ENCODE measurements around the gene ICAM2. TPM values are rescaled to one million over a fixed set of nuclear protein-coding genes. Genes with fewer than 3 reads are reported as not detected.
A peak's percentile ranks its signal among the peaks of the same experiment; 100 is the strongest.

ICAM2 gene
- total RNA-seq, 4 donors from 2014 or later = 20.3 to 41.8 (median 30.6) TPM

DNA sequence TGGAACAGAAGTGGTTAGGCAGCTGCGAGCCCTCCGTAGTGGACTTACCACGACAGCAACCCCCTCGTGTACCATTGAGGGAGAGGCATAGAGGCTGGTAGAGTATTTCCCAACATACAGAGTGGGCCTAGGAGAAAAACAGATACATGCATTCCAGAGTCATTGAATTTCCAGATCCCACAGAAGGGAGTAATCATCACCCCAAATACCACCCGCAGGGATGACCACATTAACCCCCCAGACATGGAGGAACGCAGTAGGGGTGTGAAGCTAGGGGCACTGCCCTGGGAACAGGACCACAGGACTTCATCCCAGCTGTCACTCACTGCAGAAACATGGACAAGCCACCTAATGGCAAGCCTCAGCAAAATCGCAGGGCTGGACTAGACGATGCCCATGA lies 44.7 kb upstream of the ICAM2 start:
- Histone ChIP-seq H3K27me3 (no peaks in the 10 kb centered on the region), H3K4me1 (peaks cover 9 to 14% of the 10 kb centered on the region in 2 donors), H3K9me3 (no peaks in the 10 kb centered on the region), H3K4me3 (replicated peaks in 1 of 3) (no peak overlapping the region), H3K27ac (no peak overlapping the region), H3K36me3 (peaks cover 6 to 9% of the 10 kb centered on the region in 2 donors)
- TF ChIP-seq POLR2A (IDR thresholded peaks at IDR 0.05) = no peak
- TF ChIP-seq, protein P1, sequence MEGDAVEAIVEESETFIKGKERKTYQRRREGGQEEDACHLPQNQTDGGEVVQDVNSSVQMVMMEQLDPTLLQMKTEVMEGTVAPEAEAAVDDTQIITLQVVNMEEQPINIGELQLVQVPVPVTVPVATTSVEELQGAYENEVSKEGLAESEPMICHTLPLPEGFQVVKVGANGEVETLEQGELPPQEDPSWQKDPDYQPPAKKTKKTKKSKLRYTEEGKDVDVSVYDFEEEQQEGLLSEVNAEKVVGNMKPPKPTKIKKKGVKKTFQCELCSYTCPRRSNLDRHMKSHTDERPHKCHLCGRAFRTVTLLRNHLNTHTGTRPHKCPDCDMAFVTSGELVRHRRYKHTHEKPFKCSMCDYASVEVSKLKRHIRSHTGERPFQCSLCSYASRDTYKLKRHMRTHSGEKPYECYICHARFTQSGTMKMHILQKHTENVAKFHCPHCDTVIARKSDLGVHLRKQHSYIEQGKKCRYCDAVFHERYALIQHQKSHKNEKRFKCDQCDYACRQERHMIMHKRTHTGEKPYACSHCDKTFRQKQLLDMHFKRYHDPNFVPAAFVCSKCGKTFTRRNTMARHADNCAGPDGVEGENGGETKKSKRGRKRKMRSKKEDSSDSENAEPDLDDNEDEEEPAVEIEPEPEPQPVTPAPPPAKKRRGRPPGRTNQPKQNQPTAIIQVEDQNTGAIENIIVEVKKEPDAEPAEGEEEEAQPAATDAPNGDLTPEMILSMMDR (IDR thresholded peaks at IDR 0.05) = no peak
- 92 to 93% methylated on average over 7 to 8 of the region's 8 CpGs for WGBS, 2 donors
- no peak for DNase-seq
- intact Hi-C loops (cut with DNase I) = no loop called here

DNA sequence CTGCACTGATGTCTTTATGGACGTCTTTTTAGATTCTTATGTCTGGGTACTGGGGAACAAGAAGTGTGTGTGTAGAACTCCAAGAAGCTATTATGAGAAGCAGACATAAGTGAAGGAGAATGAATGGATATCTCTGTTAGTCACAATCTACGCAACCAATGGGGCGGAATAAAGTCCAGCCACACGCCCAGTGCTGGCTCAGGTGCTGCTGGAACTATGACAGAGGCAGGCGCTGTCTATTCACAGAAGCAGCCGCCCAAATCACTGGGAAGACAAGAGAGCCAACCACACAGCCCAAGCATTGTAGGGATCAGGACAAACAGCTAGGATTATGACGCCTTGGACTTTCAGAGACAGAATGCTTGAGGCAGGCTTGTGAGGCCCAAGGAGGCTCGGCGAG lies 43.9 kb upstream of the ICAM2 start:
- H3K4me1 ChIP-seq = peaks cover 9 to 14% of the 10 kb centered on the region in 2 donors
- intact Hi-C loops (cut with DNase I) = no loop called here
- no peaks in the 10 kb centered on the region for H3K27me3 ChIP-seq
- DNase-seq = peak; percentile 65 to 81
- H3K4me3 ChIP-seq (replicated peaks in 1 of 3) = no peak overlapping the region
- 66 to 71% methylated on average over 9 of the region's 9 CpGs for WGBS, 2 donors
- H3K9me3 ChIP-seq = no peaks in the 10 kb centered on the region
- TF ChIP-seq, protein P1 (IDR thresholded peaks at IDR 0.05) = no peak
- peak in 1 of 2 donors; percentile 1 for TF ChIP-seq POLR2A (IDR thresholded peaks at IDR 0.05)
- H3K36me3 ChIP-seq = peaks cover 3 to 11% of the 10 kb centered on the region in 2 donors
- H3K27ac ChIP-seq = peak overlapping the region; percentile 59 to 67 (median 67)

- Histone ChIP-seq H3K36me3 (peaks cover 3 to 11% of the 10 kb centered on the region in 2 donors), H3K9me3 (no peaks in the 10 kb centered on the region), H3K27ac (peak overlapping the region; percentile 59 to 67 (median 67)), H3K4me1 (peaks cover 9 to 14% of the 10 kb centered on the region in 2 donors), H3K27me3 (no peaks in the 10 kb centered on the region), H3K4me3 (replicated peaks in 1 of 3) (no peak overlapping the region)
- peak in 1 of 2 donors; percentile 40 for TF ChIP-seq POLR2A (IDR thresholded peaks at IDR 0.05)
- TF ChIP-seq, protein P1 (IDR thresholded peaks at IDR 0.05) = peak; percentile 54 to 91 (median 81)
- 30 to 31% methylated on average over 15 to 16 of the region's 16 CpGs for WGBS, 2 donors
- peak; percentile 90 to 91 for DNase-seq
- intact Hi-C loops (cut with DNase I) = loop anchor here (2.0 kb wide), 1 partner anchor 67 kb away; the partner anchor contains the start of gene ERN1
Measured at GRCh38 chr17:64063766-64064224, 43.4 kb upstream of the ICAM2 start.

DNA sequence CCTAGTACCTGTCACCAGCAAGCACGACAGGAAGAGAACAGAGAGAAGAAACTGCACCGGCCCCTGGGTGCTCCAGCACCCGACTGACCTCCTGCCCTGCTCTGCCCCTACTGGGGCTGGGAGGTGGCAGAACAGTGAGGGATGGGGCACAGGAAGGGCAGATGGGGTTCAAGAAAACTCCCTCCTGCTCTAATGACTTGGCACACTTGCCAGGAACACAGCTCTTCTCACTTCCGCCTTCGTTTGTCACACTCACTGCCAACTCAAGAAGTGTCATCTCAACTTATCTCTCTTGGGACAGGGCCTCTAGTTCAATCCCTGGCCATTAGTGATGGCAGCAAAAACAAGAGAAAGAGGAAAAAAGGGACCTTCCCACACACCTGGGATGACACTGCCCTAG lies 42.7 kb upstream of the ICAM2 start:
- Histone ChIP-seq H3K36me3 (peaks cover 3 to 11% of the 10 kb centered on the region in 2 donors), H3K4me3 (replicated peaks in 1 of 3) (no peak overlapping the region), H3K4me1 (peaks cover 9 to 14% of the 10 kb centered on the region in 2 donors), H3K27ac (peak overlapping the region in 2 of 3 donors; percentile 59 to 67), H3K9me3 (no peaks in the 10 kb centered on the region), H3K27me3 (no peaks in the 10 kb centered on the region)
- no peak for DNase-seq
- TF ChIP-seq, protein P1 (IDR thresholded peaks at IDR 0.05) = no peak
- TF ChIP-seq POLR2A (IDR thresholded peaks at IDR 0.05) = no peak
- WGBS, 2 donors = 77 to 83% methylated on average over 5 of the region's 5 CpGs
- intact Hi-C loops (cut with DNase I) = loop anchor here (2.0 kb wide), 1 partner anchor 68 kb away; the partner anchor contains the start of gene ERN1

DNA sequence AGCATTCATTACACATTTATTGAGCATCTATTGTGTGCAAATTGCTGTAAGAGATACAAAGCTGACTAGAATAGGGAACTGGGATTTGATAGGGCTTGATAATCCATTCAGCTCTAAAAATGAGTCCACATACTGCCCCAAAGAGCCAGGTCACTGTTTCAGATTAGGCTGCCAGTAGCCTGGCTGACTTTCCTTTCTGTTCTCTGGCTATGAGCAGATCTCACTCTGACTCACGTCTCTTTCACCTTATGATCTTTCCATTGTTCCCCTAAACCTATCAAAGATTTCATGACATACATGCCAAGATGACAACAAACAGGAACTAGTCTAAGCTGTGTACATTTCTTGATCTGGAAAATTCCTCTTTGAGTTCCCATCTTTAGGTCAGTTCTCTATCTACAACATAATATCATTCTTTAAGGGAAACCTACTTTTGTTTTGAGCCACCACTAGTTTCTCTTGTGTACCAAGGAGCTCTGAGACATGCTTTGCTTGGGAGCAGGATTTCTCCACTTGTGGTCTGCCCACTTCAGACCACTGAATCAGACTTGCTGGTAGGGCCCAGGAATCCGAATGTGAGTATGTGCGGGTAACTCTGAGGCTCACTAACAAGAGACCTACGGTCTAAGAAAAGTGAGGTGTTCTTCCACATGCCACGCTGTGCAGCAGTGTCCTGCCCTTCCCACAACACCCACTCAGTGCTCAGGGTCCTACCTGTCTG lies 40.9 kb upstream of the ICAM2 start:
- Histone ChIP-seq H3K36me3 (peaks cover 7 to 11% of the 10 kb centered on the region in 2 donors), H3K27ac (no peak overlapping the region), H3K4me1 (peaks cover 9 to 14% of the 10 kb centered on the region in 2 donors), H3K27me3 (no peaks in the 10 kb centered on the region), H3K4me3 (replicated peaks in 1 of 3) (no peak overlapping the region), H3K9me3 (no peaks in the 10 kb centered on the region)
- DNase-seq = no peak
- intact Hi-C loops (cut with DNase I) = no loop called here
- TF ChIP-seq, protein P1 (IDR thresholded peaks at IDR 0.05) = no peak
- no peak for TF ChIP-seq POLR2A (IDR thresholded peaks at IDR 0.05)
- WGBS, 2 donors = 89 to 93% methylated on average over 5 of the region's 5 CpGs

All from thyroid gland (tissue), 4 donors.